Right lobe of liver (tissue), 4 donors: Measurements from ENCODE around the gene DCHS2.

Experiments
- POLR2A ChIP-seq: fragments of 450-650 bp; IDR thresholded peaks from one replicate; pipeline ENCODE4 v1.6.1; 2017; ENCODE audit warnings: antibody characterized with exemption, mild to moderate bottlenecking
- TF ChIP-seq, protein P1 (sequence below), 4 donors: fragments of 200-600 bp in 3 of 4; fragments of 450-650 bp in 1 of 4; IDR thresholded peaks; one replicate each; pipeline versions ENCODE4 v1.5.1 to v1.8.0; 2016 to 2022; ENCODE audit warnings: antibody characterized with exemption in 4 of 4, mild to moderate bottlenecking in 2 of 4
- donor health status: DM: no; HTN: no; CAD: no.
- donor health status: DM: no; HTN: no; CAD: no.
- donor health status: DM: no; HTN: yes; CAD: no.

DNA sequence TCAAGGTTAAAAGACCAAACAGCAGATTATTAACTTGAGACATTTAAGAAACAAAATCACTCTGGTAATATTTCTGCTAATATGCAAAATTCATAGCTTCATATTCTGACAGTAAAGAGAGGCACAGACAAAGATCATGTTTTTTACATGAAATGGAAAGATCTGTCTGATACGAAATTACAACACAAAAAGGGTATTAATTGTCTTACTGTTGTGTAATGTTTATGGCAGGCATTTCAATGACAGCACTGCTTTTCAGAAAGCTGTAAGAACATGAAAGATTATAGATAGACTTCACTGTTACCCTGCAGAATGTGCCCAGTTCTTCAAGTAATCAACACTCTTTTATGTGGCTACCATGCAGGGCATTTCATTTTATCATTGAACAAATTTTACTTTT is 15.4 kb downstream of the DCHS2 start:
- TF ChIP-seq, protein P1, sequence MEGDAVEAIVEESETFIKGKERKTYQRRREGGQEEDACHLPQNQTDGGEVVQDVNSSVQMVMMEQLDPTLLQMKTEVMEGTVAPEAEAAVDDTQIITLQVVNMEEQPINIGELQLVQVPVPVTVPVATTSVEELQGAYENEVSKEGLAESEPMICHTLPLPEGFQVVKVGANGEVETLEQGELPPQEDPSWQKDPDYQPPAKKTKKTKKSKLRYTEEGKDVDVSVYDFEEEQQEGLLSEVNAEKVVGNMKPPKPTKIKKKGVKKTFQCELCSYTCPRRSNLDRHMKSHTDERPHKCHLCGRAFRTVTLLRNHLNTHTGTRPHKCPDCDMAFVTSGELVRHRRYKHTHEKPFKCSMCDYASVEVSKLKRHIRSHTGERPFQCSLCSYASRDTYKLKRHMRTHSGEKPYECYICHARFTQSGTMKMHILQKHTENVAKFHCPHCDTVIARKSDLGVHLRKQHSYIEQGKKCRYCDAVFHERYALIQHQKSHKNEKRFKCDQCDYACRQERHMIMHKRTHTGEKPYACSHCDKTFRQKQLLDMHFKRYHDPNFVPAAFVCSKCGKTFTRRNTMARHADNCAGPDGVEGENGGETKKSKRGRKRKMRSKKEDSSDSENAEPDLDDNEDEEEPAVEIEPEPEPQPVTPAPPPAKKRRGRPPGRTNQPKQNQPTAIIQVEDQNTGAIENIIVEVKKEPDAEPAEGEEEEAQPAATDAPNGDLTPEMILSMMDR (IDR thresholded peaks at IDR 0.05), result no peak
- no peak for TF ChIP-seq POLR2A
